Measurements from ENCODE around the gene RNF114.
"Not testable (repeated sequence)": the region's sequence is repeated elsewhere in the genome, so short reads cannot be mapped to it uniquely, and the experiment has no call there.

RNF114 gene, protein sequence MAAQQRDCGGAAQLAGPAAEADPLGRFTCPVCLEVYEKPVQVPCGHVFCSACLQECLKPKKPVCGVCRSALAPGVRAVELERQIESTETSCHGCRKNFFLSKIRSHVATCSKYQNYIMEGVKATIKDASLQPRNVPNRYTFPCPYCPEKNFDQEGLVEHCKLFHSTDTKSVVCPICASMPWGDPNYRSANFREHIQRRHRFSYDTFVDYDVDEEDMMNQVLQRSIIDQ

DNA sequence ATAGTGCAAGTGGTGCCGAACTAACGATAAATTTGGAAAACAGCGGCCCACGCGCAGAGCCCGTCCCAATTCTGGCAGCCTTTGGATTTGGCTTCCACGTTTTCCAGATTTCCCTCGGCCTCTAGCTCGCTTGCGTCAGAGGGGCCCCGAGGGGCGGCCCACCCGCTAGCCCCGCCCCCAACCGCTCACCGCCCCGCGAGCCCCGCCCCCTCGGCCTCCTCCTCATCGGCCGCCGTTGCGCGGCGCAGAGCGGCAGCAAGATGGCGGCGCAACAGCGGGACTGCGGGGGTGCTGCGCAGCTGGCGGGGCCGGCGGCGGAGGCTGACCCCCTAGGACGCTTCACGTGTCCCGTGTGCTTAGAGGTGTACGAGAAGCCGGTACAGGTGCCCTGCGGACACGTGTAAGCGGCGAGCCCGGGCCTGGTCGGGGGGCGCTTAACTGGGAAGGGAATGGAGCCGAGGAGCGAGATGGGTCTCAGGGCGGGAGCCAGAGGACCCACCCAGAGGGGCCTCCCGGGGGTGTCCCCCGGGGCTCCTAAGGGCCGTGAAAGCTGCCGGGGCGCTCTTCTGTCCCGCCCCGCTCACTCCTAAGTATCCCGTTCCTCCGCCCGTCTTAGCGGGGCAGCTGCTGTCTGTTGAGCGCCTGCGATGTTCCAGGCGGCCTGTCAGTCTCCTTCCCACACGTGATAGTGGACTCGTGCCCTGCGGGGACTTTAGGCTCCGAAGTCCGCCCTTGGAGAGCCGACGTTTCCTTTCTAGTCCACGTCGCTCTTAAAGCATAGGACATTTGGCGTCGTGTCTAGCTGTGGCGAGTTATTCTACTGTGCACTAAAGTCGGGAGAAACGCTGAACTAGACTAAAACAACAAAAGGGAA is at the start of gene RNF114:
Gene RNF114 (plus strand): TSS at position 245 of the 874 bp plus-strand sequence. CDS start 16 bp downstream, at position 261.
- peak; percentile 67 to 87 for DNase-seq

DNA sequence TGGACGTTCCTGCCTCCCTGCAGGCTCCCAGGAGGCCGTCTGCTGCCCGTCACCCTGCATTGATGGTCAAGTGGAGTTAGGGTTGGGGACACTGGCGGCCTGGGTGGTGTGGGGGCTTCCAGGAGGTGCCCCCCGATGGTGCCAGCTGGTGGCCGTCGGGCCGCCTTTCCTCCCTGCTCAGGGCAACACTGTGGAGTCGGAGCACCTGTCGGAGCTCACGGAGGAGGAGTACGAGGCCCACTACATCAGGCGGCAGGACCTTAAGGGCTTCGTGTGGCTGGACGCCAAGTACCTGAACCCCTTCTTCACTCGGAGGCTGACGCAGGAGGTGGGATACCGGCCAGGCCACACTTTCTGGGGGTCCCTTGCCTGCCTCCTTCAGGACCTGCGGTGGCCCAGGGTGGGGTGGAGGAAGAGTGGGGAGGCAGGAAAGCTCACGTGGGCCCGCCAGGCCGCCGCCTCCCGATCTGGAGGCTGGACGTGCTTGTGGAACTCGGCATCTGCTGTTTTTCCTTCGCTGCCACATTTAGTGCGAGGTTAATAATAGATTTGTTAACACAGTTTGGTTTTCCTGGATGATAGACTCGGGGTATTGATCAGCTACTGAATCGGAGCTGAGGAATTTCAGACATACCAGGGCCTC is 49.5 kb upstream of the RNF114 start:
- no peak for DNase-seq

DNA sequence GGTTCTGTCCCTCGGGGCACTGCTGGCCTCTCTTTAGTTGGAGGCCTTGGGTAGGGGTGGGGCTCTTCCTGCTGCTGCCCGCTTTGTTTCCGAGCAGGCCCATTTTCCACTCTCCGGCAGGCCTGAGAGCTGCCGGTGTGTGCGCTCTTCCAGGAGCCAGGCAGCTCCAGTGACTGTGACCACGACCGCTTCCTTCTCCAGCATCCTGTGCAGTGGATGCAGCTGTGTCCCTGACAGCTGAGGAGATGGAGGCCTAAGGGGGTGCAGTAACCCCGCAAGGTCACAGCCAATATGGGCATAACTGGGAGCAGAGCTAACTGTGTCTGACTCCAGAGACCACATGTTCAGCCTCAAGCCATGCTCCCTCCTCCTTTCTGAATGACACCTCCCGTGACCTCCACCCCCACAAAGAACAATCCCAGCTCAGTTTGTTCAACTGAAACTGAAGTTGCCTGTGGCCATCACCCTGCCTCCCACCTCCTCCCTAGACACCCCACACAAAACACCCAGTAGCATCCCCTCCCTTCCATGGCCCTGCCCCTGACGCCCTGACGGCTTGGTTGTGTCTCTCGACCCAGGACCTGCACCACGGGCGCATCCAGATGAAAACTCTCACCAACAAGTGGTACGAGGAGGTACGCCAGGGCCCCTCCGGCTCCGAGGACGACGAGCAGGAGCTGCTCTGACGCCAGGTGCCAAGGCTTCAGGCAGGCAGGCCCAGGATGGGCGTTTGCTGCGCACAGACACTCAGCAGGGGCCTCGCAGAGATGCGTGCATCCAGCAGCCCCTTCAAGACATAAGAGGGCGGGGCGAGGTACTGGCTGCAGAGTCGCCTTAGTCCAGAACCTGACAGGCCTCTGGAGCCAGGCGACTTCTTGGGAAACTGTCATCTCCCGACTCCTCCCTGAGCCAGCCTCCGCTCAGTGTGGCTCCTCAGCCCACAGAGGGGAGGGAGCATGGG is 48.7 kb upstream of the RNF114 start:
- DNase-seq, result no peak

DNA sequence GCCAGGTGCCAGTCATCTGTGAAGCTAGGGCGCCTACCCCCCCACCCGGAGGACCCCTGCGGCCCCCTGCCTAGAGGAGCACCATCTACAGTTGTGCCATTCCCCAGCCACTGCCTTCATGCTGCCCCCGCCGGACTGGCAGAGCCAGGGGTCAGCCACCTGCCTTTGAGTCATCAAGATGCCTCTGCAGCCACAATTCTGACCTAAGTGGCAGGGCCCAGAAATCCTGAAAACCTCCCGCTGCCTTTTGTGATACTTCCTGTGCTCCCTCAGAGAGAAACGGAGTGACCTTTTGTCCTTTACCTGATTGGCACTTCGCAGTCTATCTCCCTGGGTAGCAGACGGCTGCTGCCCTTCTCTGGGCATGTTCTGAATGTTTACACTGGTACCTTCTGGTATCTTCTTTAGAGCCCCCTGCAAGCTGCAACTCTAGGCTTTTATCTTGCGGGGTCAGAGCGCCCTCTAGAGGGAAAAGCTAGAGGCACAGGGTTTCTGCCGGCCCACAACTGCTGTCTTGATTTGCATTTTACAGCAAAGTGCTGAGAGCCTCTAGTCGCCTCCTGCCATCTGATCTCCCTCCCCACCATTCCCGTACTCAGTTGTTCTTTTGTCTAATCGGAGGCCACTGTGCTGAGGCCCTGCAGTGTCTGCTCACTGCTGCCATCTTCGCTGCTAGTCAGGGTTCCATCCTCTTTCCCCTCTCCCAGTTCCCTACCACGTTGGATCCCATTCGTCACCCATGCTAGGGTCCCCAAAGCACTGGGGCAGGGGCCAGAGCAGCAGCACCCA is 47.8 kb upstream of the RNF114 start:
- DNase-seq, result peak in 1 of 2 experiments; percentile 55

DNA sequence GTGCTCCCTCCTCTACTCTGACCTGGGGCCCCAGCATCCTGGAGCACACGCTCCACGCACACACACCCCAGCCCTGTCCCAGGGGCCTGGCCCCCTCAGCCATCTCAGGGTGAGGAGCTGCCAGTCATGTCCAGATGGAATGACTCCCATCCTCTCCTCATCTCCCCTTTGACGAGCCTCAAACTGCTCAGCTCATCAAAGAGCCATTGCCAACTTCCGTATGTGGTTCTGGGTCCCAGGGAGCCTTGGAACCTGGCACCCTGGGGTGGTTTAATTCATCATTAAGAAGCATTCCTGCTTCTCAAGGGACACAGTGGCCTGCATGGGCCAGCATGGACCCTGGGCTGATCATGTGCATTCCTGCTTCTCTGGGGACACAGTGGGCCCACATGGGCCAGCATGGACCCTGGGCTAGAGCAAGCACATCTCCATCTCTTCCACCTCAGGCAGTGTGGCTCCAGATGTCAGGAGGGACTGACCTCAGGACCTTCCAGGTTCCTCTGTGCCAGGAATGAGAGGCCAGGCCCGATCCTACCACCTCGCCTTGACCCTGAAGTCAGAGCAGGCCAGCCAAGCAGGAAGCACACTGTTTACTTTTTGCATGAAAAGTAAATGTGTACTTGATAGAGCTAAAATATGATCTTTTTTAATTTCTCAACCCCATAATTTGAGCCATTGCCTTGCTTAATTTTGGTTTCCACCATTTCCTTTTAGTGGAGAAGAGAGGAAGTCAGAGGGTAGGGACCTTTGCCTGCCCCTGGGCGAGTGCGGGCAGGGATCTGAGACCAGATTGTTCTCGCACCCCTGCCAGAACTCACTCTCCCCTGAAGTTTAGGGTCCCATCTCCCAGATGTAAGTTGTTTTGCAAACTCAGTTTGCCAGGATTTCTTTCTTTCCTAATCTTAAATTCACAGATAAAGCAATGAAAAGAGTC is 46.9 kb upstream of the RNF114 start:
- no peak for DNase-seq

DNA sequence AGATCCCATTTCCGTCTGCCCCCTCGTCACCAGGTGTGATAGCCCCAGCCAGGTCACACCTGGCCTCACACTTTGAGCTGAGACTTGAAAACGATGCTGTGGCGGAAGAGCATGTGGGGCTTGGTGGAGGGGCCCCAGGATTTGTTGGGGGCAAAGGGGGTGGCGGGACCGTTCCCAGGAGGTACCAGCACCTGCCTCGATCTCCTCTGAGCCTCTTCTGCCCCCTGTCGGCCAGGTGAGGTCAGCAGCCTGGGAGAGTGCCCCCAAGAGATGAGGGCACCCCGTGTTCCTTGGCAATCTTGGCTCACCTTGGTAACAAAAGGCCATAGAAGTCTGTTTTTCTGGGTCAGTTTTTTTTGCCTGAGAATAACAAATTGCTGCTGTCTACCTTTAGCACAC is 46.3 kb upstream of the RNF114 start:
- no peak for DNase-seq

DNA sequence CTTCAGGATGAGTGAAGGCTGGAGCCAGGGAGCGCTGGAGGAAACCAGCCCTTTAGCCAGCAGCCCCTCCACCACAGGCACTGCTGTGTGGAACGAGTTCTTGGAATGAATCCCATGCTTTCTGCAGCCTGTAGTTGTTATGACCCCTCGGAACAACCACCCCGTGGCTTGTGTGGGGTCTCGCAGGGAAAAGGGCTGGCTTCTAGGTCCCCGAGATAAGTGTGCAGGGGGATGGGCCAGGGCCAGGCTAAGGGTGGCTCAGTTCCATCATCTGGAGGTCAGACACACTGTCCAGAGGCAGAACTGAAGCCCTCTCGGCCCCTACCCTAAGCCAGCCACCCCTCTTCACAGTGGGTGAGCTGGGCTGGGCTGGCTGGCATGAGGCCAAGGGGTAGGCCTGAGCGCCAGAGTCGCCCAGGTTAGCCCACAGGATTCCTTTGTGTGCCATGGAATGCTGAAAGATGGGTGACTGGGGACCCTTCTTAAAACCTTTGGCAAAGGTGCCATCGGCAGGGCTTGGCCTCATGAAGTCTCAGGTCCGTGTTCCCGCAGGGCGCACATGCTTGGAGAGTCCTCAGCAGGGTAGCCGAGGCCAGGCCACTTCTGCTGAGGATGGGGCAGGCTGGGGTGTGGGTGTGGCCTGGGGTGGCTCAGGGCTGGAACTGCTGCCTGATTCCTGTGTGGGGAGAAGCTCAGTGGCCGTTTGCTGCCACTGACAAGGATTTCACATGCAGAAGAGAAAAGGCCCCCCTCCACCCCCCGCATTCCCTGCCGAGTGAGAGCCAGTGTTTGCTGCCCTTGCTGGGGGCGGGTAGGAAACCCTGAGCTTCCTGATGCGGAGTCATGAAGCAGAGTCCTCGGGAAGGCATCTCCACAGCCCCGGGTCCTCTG is 45.5 kb upstream of the RNF114 start:
- DNase-seq, result no peak

DNA sequence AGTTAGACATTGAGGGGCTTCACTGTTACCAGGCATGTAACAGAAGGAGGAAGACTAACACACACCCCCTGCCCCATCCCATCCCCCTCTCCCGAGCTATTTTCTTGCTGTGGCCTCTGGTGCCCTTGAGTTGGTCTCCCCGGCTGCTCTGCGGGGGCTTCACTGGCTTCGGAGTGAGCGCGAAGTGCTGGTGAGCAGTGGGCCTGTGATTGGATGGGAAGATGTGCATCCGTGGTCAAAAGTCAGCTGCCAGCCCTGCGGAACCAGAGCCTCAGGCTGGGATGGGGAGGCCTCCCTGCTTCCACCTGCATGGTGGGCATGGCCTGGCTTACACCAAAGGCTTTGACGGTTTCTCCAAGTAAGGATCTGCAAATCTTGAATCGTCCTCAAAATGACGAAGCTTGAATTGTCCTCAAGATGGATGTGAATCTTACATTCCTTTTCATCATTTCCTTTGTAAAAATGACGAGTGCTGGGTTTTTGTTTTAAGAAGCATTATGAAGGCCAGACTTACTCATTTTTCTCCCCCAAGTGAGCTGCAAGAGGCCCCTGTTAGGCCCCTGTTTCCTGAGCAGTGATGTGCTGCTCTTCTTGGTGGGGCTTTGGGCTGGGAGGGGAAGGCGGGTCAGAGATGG is 44.6 kb upstream of the RNF114 start:
- DNase-seq, result no peak

DNA sequence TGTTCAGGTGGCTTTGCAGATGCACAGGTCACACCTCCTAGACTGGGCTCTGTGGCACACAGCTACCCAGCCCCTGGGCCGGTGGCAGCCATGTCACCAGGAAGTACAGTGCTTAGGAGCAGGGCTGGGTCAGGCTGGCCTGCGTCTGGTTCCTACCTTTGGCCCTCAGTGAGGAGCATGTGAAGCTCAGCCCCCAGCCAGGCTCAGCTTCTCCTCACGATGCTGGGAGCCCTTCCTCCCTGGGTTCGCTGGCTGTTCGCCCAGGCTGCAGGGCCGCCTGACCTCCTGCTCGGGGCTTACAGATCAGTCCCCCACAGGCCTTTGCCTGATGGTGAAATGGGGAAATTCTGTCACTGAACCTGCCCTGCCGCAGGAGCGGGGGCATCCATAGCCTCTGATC is 43.9 kb upstream of the RNF114 start:
- no peak for DNase-seq

DNA sequence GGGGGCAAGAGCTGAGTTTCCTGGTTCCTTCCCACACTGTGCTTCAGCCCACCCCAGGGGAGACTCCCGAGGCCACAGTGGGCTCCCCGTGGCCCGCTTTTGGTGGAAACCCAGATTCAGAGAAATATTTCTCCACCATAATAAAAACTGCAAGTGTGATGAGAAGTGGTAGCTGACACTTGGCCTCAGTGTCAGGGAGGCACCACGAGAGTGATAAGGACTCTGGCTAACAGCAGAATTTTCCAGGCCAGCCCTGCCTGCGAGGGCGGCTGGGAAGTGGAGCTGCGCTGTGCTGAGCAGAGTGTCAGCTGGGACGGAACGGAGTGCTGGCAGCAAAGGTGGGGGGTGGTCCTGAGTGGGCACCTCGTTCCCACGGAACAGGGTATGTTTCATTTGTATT is 43.4 kb upstream of the RNF114 start:
- no peak for DNase-seq

DNA sequence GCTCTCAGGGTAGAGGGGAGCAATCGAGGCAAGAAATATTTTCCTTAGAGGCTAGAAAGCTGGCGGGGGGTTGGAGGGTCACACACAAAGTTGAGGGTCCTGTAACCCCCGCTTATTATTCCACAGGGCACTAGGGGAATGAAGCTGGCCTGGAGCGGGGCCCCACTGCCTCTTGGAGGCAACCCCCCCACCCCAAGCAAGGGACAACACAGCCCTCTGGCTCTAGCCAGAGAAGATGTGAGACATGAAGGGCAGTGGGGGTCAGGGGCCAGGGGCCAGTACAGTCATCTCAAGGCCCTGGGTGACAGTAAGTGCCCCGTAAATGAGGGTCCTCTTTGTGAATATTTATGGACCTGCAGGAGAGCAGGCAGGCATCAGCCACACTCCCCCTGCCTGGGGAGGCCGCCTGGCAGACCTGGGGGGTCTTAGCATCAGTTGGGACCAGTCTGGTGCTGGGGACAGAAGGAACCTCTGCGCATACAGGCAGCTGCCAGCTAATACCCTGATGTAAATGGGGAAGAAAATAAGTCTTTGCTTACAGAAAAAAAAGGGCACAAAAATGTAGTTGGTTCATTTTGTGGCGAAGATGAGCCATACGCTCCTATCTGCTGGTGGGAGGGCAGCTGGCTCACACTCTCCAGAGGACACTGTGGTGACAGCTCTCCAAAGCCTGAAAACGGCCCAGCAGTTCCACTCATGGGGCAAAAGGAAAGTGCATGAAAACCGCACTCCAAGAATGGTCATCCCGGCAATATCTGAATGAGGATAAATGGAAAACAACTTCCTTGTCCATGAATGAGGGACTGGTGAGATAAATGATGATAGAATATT is 42.7 kb upstream of the RNF114 start:
- no peak for DNase-seq

DNA sequence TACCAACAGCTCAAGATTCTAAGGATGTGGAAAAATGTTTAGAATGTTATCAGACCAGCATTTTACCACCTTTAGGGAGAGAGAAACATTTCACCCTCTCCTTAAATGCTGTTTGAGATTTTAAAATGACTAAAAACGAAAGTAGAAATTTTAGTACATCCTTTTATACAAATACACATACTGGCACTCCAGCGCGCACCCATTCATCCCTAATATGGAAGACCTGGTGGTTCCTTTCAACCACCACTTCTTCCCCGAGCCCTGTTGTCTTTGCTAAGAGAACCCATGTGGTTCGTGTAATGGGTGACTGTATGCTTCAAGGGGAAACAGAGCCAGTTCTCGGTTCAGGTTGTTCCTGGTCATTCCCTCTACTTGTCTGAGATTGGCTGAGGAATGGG is 42.1 kb upstream of the RNF114 start:
- no peak for DNase-seq

DNA sequence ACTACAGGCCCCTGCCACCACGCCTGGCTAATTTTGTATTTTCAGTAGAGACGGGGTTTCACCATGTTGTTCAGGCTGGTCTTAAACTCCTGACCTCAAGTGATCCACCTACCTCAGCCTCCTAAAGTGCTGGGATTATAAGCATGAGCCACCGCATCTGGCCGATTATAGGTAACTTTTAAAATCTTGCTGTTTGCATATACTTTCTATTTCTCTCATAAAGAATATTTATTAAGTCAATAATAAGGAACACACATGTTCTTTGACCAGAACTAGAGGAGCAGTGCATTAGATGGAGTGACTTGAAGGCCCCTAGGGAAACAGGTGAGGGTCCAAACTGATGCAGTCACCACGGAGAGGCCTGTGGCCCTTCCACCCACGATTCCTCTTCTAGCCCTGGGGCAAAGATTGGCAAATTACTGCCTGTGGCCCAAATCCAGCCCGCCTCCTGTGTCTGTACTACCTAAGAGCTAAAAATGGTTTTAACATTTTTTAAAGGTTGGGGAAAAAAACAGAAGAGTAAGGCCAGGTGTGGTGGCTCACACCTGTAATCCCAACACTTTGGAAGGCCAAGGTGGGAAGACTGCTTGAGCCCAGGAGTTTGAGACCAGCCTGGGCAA is 40.6 kb upstream of the RNF114 start:
- DNase-seq, result not testable (repeated sequence)

DNA sequence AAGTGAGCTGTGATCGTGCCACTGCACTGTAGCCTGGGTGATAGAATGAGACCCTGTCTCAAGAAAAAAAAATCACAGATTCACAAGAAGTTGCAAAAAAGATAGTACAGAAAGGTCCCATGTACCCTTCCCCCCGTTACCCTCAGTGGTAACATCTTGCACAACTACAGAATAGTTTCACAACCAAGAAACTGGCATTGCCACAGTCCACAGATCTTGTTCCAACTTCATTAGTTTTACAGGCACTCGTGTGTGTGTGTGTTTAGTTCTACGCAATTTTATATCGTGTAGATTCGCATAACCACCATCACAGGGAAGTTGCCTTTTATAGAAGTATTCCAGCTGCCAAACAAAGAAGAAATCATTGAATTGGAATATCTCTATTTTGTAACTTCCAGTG is 40.0 kb upstream of the RNF114 start:
- no peak for DNase-seq

DNA sequence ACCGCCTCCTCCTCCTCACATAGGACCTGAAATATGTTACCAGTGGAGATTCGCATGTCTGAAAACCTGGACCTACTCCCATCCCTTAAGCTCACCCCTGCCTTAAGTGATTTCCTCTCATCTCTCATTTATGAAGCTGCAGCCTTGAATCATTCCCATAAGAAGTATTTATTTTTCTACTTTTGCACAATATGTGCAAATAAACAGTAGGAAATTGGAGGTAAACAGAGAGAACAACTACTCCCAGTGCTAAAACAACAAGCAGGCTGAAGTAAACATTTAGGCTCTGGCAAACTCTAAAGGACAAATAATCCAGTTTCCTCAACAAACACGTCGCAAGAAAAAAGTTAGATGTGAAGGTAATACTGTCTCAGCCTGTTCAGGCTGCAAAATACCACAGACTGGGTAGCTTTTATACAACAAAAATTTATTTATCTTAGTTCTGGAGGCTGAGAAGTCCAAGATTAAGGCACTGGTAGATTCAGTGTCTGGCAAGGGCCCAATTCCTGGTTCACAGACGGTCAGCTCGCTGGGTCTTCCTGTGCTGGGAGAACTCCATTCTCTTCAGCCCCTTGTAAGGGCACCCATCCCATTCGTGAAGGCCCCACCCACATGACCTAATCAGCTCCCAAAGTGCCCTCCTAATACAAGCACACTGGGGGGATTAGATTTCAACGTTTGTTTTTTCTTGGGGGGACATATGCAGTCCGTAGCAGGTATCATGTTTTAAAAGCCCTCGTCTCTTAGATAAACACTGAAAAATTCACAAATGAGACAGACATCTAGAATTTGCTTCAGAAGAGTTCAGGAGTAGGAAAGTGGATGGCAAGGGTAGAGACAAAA is 36.4 kb upstream of the RNF114 start:
- no peak for DNase-seq

DNA sequence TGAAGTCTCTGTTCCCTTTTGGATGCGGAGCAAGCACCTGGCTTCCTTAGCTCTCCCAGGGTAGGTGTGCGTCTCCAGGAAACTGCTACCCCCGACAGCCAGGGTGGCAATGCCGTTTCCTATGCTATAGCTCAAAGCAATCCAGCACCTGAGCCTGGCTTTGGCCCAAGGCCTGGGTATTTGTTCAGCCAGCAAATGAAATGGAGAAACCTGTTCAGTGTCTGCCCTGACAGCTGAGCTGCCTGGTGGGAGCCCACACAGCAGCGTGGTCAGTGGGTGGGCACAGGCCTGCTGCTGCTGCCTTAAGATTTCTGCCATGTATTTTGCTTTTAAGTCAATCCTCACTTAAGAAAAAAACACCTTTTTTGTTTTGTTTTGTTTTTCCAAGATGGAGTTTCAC is 34.6 kb upstream of the RNF114 start:
- DNase-seq, result no peak
